ENCODE measurements around the gene EMSY. TPM values are rescaled to one million over a fixed set of nuclear protein-coding genes. Genes with fewer than 3 reads are reported as not detected.
A peak's percentile ranks its signal among the peaks of the same experiment; 100 is the strongest.

EMSY gene
- total RNA-seq, 1 donor from 2014 or later, result 20.2 TPM

DNA sequence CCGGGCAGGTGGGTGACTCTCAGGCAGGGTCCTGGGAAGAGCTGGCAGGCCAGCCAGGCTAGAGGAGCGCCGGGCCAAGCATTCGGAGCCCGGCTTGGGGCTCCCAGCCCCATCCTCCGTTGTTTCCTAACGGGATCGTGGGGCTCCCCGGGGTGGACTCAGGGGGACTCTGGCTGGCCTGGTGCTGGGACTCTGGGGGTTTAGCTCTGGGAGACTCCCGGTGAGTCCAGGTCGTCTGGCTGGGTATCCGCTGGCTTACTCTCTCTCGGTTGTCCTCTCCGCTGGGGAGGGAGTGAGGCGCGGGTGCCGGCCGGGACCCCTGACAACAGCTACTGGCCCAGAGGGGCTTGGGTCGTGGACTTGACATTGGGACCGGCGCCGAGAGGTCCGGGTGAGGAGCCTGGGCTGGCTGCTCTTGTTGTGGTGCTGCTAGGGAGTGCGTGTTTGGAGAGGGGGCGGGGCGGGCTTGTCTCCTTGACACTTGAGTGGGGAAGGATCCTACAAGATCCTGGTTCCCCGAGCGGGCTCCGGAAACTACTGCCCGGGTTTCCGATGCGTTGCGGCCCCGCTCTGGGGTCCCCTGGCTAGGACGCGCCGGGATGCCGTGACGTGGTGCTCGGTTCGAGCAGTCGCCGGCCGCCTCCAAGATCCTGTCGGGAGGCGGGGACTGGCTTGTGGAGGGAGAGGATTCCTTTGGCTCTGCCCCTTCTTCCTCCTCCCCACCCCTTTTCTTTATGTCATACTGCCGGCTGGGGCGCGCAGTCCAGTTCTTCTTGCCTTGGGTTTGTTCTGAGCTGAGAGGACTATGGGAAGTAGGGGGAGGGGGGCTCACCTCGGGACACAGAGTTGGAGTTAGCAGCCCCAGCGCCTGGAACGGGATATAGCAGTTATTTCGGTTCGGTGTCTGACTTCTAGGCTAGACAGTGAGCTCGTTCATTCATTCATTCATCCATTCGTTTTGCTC, 585 bp downstream of the EMSY start:
- intact Hi-C loops (cut with micrococcal nuclease), result no loop called here
- ATAC-seq, result peak; percentile 71
- peak; percentile 80 for DNase-seq

DNA sequence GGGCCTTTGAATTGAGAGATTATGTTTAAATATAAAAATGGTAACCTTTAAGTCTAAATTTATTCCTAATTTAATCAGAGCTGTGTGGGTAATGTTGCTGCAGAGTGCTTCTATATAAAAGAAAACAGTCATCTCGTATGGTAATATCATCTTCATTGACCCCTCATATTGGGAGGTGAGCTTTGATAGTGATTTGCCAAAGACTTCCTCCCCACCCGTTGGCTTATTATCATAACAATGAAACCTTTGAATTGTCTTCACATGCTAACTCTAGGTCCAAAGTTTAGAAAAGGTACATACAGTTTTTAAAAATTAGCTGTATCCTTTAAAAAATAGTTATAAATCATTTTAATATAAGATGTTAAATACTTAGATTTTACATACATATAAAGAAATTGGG, 3.7 kb downstream of the EMSY start:
- intact Hi-C loops (cut with micrococcal nuclease), result no loop called here
- ATAC-seq, result no peak
- no peak for DNase-seq

DNA sequence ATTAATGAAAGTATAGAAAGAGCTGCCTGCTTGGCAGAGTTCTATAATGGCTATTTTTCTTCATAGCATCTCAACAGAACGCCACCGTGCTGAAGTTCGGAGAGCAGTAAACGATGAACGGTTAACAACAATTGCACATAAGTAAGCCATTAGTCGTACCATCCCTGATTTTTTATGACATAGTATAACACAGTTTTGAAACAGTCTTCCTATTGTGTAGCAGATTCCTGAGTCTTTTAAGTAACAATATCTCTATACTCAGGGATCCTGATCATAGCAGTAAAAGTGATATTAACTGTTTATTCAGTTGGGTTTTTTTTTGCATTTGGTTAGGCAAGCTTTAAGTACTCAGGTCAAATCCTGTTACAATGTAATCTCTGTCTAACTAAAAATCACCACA, 8.4 kb downstream of the EMSY start:
- intact Hi-C loops (cut with micrococcal nuclease), result no loop called here
- ATAC-seq (no peak), DNase-seq (no peak)

DNA sequence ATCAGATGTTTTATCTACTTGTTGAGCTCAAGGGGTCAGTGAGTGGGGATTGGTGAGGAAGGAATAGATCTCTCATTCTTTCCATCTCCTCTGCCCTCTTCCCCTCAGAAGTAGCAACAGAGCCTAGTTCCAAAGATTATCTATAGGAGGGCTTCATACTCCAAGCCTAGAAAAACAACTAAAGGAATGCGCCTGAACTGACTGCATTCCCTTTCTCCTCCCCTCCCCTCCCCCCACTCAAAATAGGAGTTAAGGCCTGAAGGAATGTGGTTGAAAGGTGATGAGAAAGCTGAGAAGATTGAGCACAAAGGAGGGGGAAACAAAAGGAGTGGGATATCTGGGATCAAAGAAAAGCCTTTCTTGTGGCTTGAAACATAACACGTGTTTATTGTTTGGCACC, 10.5 kb downstream of the EMSY start:
- intact Hi-C loops (cut with micrococcal nuclease), result no loop called here
- DNase-seq, result no peak
- ATAC-seq, result no peak

DNA sequence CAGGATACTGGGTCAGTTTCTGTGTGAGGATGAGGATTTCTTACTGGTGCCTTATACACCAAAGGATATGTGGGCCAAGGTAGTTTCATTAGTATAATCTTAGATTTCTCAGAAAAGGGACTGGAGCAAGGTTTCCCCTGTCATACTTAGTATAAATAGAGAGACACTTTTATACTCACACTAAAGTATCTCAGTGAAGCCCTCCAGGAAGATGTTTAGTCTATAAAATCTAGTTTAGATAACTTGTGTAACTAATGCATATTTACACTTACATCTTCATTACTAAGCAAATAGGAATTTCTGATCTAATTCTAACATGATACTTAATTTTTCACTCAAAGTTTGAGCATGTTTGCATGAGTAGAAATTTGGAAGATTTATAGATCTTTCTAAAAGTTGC, 11.1 kb downstream of the EMSY start:
- ATAC-seq, result no peak
- intact Hi-C loops (cut with micrococcal nuclease), result no loop called here
- no peak for DNase-seq

DNA sequence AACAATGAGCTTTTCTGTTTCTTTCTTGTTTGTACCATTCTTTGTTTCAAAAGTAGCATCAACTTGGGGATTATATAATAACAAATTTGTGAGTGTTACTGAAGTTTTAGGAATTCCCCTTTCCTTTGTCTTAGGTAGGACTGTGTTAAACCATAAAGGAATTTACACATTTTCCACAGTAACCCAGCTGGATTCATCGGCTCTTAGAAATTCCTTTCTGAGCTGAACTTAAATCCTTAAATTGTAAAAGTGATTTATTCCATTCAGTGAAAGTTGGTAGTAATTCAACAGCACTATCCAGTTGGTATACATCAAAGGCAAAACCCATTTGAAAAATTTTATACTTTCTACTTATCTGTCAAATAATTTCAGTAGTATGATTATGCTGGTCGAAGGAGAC, 11.8 kb downstream of the EMSY start:
- DNase-seq (no peak), ATAC-seq (no peak)
- intact Hi-C loops (cut with micrococcal nuclease), result no loop called here

DNA sequence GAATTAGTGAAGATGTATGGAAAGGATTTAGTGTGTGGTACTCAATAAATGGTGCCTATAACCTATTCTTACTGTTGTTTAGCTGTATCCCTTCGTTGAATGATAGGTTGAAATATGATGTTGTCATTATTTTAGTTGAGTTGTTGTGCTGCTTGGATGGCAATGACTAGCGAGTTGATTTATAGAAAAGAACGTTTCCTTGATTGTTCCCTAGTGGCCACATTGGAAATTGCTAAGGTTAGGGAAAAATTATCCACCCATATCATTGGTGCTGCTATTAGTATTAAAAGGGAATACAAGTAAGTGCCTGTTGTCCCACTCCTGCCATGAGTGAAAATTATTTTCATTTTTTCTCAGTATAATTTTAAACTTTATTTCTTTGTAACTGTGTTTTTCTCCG, 14.5 kb downstream of the EMSY start:
- DNase-seq, result no peak
- intact Hi-C loops (cut with micrococcal nuclease), result no loop called here
- ATAC-seq, result no peak

DNA sequence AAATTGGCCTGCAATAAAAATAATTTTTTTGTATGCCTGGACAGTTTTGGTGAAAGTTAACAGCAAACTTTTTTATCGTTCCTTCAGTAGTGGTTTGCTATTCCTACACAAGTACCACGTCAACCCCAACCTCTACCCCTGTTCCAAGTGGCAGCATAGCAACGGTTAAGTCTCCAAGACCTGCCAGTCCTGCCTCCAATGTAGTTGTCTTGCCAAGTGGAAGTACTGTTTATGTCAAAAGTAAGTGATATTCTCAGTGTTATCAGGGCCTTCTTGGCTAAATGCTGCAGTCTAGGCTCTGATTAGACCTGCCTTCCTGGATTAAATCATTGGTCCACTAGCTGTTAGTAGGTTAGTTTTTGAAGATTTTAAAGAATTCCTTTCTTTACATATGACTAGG, 15.0 kb downstream of the EMSY start:
- intact Hi-C loops (cut with micrococcal nuclease), result no loop called here
- DNase-seq, result no peak
- peak; percentile 82 for ATAC-seq

DNA sequence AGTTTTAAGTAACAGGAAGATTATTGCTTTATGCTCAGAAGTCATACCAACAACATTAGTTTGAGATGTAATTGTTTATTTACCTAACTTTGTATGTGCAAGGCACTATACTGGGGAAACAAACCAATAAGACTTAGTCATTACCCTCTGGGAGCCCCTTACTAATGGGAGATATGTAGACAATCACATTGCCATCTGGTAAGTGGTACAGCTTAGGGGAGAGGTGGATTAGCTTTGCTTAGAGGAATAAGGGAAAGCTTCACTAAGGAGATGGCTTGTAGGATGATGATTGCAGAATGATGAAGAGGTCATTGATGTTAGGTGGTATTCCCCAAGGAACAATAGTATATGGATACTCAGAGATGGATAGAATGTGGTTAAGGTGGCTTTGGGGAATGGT, 17.5 kb downstream of the EMSY start:
- ATAC-seq (no peak), DNase-seq (no peak)
- intact Hi-C loops (cut with micrococcal nuclease), result no loop called here

DNA sequence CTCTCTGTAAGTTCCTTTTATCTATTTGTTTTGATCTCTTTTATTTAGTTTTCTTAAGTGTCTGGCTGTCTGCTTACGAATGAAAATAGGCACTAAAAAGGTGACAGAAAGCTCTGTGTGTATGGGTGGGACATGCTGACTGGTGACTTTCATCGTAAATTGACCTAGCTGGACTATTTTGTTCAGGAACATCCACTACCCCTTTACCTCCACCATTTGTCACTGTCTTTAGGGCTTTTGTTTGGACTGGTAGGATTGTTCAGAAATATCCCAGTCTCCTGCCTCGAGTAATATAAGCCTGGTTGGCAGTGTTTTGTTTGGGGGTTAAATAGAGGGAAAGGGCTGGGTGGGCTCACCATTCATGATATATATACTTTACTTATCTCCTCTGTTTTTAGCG, 20.9 kb downstream of the EMSY start:
- intact Hi-C loops (cut with micrococcal nuclease), result no loop called here
- no peak for DNase-seq
- no peak for ATAC-seq

DNA sequence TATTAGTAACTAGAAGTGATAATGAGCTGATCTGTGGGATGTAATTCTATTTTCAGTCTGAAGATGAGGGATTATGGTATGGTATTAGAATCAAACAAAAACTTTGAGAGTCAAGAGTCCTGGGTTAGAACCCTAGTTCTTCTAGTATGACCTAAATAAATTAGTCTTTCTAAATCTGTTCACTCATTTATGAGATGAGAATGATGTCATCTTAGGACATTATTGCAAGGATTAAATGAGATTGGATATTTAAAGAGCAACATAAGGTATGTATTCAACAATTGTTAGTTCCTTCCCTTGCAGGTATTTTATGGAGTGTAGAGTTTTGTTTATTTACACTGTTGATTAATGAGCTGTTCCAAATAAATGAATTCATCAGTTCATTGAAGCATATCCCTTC, 21.8 kb downstream of the EMSY start:
- intact Hi-C loops (cut with micrococcal nuclease), result no loop called here
- no peak for DNase-seq
- no peak for ATAC-seq

DNA sequence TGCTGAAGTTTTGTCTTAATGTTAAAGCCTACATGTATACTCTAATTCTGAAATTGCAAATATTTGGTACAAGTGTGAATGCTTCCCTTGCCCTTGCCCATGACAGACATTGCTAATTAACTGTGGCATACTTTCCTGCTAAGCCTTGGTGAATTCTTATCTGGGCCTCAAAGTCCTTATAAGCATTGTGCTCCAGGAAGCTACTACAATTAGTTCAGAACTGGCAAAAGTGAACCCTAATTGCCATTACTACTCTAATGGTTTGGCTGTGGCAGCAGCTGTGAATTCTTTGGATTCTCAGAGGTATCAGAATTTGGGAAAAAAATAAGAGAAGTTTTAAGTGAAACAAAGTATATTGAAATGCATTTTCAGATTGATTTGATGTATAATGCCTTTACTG, 24.3 kb downstream of the EMSY start:
- ATAC-seq, result no peak
- intact Hi-C loops (cut with micrococcal nuclease), result no loop called here
- DNase-seq, result no peak

DNA sequence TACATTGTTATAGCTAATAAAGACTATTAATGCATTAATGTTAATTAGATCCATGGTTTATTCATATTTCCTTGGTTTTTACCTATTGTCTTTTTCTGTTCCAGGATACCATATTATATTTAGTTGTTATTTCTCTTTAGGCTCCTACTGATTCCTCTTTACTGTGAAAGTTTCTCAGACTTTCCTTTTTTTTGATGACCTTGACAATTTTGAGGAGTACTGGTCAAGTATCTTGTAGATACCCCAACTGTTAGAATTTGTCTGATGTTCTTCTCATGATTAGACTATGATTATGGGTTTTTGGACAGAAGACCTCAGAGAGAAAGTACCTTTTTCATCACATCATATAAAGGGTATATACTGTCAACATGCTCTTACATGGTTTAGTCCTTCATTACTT, 26.6 kb downstream of the EMSY start:
- ATAC-seq, result no peak
- intact Hi-C loops (cut with micrococcal nuclease), result no loop called here
- DNase-seq, result no peak

DNA sequence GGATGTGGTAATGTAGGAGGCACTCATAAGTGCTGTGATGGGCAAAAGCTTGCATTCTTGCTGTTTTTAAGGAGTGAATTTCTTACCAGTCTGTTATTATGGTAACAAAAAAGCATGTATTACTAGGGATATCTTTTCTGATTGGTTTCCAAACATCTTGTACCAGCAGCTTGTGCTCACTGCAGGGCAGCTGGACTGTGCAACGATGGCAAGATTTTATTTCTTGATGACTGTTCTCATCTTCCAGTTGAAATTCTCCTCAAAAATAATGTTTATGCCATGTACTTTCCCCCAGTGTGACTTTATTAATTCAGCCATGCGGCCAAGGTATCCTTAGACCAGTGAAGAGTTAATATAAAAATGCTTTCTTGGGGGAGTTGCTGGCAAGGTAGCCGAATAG, 35.4 kb downstream of the EMSY start:
- no peak for DNase-seq
- intact Hi-C loops (cut with micrococcal nuclease), result no loop called here
- ATAC-seq, result no peak

DNA sequence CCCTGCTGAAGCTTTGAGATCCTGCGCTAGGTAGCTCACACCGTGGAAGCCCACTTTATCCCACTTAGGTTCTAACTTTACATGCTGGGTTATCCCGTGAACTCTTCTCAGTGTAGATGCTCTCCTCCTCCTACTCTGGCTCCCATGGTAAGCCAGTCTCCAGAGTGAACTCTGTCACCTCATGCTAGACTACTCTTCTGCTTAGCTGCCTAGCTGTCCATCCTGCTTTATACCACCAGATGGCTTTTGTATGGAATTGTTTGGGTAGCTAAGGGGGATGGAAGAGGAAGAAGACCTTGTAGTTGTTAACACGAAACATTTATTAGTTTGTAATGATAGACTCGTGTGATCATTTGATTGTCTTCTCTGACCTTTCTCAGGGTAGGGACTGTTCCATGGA, 46.8 kb downstream of the EMSY start:
- DNase-seq, result no peak
- intact Hi-C loops (cut with micrococcal nuclease), result no loop called here
- no peak for ATAC-seq

DNA sequence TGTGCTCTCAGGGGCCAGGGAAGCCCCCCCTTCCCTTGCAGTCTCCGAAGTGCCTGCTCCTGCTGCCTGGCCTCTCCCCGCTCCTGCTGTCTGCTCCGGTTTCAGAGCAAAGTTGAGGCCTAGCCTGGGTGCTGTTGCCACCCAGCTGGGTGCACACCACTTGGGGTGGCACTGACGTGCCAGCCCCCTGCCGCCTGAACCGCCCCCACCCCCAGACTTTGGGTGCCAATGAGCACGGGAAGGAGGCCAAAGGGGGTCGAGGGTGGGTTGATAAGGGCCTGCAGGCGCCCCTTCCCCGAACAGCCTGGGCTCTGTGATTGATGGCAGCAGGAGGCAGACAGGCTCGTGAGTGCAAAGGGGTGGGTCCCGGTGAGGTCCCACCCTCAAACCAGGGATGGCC, 48.2 kb downstream of the EMSY start:
- ATAC-seq (no peak), DNase-seq (no peak)
- intact Hi-C loops (cut with micrococcal nuclease), result no loop called here

DNA sequence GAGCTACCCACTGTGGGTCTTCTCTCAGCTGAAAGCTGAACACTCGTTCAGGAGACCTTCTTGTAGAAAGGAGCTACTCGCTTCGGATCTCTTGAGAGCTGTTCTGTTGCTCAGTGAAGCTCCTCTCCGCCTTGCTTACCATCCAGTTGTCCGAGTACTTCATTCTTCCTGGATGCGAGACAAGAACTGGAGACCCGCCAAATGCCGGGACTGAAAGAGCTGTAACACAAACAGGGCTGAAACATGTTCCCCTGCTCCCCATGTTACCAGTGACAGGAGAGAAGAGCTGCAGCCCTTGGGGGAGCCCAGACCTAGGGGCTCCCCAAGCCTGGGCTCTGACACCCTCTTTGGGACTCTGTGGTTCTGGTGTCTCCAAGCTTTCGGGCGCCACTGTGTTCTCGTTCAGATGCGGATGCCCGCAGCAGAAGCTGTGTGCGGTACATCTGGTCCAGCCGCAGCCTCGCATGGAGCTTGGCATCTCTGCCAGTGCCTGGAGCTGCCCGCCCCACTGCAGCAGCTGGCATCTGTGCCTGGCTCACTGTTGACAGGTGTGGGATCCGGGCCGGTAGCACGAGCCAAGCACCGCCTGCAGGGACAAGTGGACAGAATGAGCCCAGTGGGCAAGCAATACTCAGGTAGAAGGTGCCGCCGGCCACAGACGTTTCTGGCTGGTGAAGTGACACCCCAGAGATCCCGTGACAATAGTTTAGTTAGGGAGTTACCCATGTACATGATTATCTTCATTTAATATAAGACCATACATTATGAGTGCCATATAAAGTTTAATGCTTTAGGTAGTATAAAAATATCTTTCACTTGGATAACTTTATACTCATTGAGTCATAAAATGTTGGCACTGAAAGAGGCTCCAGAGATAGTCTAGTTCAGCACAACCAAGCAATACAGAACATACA, 49.1 kb downstream of the EMSY start:
- ATAC-seq (no peak), DNase-seq (no peak)

DNA sequence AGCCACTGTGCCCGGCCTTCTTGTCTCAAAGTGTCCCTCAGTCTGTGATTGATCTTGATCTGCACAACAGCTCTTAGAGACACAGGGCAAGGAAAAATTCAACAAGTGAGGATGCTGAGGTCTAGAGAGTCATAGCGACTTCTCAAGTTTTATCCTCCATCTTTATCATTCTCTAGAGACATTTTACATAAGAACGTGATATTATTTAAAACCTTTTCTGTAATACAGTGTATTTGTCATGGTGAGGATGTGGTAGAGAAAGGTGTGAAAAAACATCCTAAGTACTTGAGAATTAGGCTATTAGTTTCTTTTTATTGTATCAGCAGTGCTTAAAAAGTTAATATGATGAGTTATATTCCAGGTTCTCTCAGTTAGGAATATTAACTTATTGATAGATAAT, 50.2 kb downstream of the EMSY start:
- intact Hi-C loops (cut with micrococcal nuclease), result no loop called here
- DNase-seq, result no peak
- no peak for ATAC-seq

More for the DNA sequence above, 49.1 kb downstream of the EMSY start:
- intact Hi-C loops (cut with micrococcal nuclease), result no loop called here

DNA sequence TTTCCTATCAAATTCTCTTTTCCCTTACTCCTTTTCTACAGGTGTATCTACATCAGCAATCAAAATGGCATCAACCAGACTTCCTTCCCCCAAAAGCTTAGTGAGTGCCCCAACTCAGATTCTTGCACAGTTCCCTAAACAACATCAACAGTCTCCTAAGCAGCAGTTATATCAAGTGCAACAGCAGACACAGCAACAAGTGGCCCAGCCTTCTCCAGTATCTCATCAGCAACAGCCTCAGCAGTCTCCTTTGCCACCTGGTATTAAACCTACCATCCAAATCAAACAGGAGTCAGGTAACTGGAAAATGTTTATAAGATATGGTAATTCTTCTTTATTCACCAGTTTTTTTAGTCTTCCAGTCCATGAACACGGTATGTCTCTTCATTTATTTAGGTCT, 51.4 kb downstream of the EMSY start:
- ATAC-seq, result no peak
- intact Hi-C loops (cut with micrococcal nuclease), result no loop called here
- no peak for DNase-seq

DNA sequence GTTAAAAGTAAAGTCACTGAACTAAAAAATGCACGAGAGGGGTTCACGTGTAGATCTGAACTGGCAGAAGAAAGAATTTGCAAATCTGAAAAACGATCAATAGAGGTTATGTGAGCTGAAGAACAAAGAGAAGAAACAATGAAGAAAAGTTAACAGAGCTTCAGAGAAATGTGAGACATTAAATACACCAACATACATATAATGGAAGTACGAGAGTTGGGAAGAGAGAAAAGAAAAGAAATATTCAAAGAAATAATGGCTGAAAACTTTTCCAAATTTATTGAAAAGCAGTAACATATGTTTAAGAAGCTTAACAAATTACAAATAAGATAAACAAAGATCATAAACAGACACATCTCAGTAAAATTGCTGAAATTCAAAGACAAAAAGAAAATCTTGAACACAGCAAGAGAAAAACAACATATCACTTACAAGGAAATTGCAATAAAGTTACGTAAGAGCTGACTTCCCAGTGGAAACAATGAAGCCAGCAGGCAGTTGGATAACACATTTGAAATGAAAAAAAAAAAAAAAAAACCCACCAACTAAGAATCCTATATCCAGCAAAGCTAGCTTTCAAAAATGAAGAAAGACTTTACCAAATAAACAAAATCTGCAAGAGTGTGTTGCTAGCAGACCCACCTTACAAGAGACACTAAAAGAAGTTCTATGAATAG, 56.8 kb downstream of the EMSY start:
- ATAC-seq, result no peak
- no peak for DNase-seq
- intact Hi-C loops (cut with micrococcal nuclease), result no loop called here
